ENCODE data around the gene FLCN.

FLCN gene

GRCh38 chr17:17170346-17170985, 66.5 kb downstream of the FLCN start:
- in situ Hi-C loops (cut with MboI; ENCODE audit: low sequenced_read_pairs): no loop called here

- in situ Hi-C loops (cut with MboI; ENCODE audit: low sequenced_read_pairs): no loop called here
Observed at GRCh38 chr17:17169396-17169795, 67.6 kb downstream of the FLCN start.

GRCh38 chr17:17168401-17168800, 68.6 kb downstream of the FLCN start:
- in situ Hi-C loops (cut with MboI; ENCODE audit: low sequenced_read_pairs): no loop called here

GRCh38 chr17:17167986-17168385, 69.0 kb downstream of the FLCN start:
- in situ Hi-C loops (cut with MboI; ENCODE audit: low sequenced_read_pairs): no loop called here

- in situ Hi-C loops (cut with MboI; ENCODE audit: low sequenced_read_pairs): no loop called here
Observed at GRCh38 chr17:17167356-17167755, 69.6 kb downstream of the FLCN start.

GRCh38 chr17:17166446-17166845, 70.5 kb downstream of the FLCN start:
- in situ Hi-C loops (cut with MboI; ENCODE audit: low sequenced_read_pairs): no loop called here

GRCh38 chr17:17165666-17166308, 71.2 kb downstream of the FLCN start:
- in situ Hi-C loops (cut with MboI; ENCODE audit: low sequenced_read_pairs): no loop called here

- in situ Hi-C loops (cut with MboI; ENCODE audit: low sequenced_read_pairs): no loop called here
Observed at GRCh38 chr17:17164676-17165075, 72.3 kb downstream of the FLCN start.

- in situ Hi-C loops (cut with MboI; ENCODE audit: low sequenced_read_pairs): no loop called here
Observed at GRCh38 chr17:17164156-17164555, 72.8 kb downstream of the FLCN start.
